HL-60/S4 (cell line): ENCODE data around the gene SMURF2.
"Not testable (repeated sequence)": the region's sequence is repeated elsewhere in the genome, so short reads cannot be mapped to it uniquely, and the experiment has no call there.

ENCODE experiments used
- in situ Hi-C: fragments of 300-500 bp; cut with MboI; formaldehyde crosslinking; loops from 2 replicates; pipeline ENCODE4 v1.14.3; 2022; ENCODE audit warnings: low sequenced_read_pairs

Gene SMURF2

GRCh38 chr17:64667807-64668721 lies 6.0 kb upstream of the SMURF2 start:
- in situ Hi-C loops = not testable (repeated sequence)

- in situ Hi-C loops = not testable (repeated sequence)
Measured at GRCh38 chr17:64664299-64664981, 2.3 kb upstream of the SMURF2 start.

- in situ Hi-C loops = not testable (repeated sequence)
Measured at GRCh38 chr17:64663836-64664235, 1.7 kb upstream of the SMURF2 start.

GRCh38 chr17:64662774-64663367 lies 764 bp upstream of the SMURF2 start:
- in situ Hi-C loops = no loop called here

- in situ Hi-C loops = no loop called here
Measured at GRCh38 chr17:64661726-64661975, 456 bp downstream of the SMURF2 start.

- in situ Hi-C loops = not testable (repeated sequence)
Measured at GRCh38 chr17:64660978-64661725, 955 bp downstream of the SMURF2 start.

GRCh38 chr17:64660195-64660977 lies 1.7 kb downstream of the SMURF2 start:
- in situ Hi-C loops = not testable (repeated sequence)

GRCh38 chr17:64658931-64659330 lies 3.2 kb downstream of the SMURF2 start:
- in situ Hi-C loops = no loop called here

- in situ Hi-C loops = no loop called here
Measured at GRCh38 chr17:64657610-64658125, 4.4 kb downstream of the SMURF2 start.

GRCh38 chr17:64655704-64656103 lies 6.4 kb downstream of the SMURF2 start:
- in situ Hi-C loops = no loop called here

GRCh38 chr17:64653985-64654355 lies 8.1 kb downstream of the SMURF2 start:
- in situ Hi-C loops = no loop called here

GRCh38 chr17:64653325-64653984 lies 8.7 kb downstream of the SMURF2 start:
- in situ Hi-C loops = no loop called here

GRCh38 chr17:64651889-64652288 lies 10.2 kb downstream of the SMURF2 start:
- in situ Hi-C loops = no loop called here

GRCh38 chr17:64648234-64648633 lies 13.9 kb downstream of the SMURF2 start:
- in situ Hi-C loops = loop anchor here (10.0 to 25.0 kb wide), 2 partner anchors 223 to 336 kb away; no protein-coding TSS in a partner anchor

- in situ Hi-C loops = loop anchor here (10.0 to 25.0 kb wide), 2 partner anchors 223 to 336 kb away; no protein-coding TSS in a partner anchor
Measured at GRCh38 chr17:64647817-64648216, 14.3 kb downstream of the SMURF2 start.

- in situ Hi-C loops = loop anchor here (25.0 kb wide), 1 partner anchor 327 kb away; no protein-coding TSS in a partner anchor
Measured at GRCh38 chr17:64639516-64639915, 22.6 kb downstream of the SMURF2 start.

- in situ Hi-C loops = loop anchor here (25.0 kb wide), 1 partner anchor 326 kb away; no protein-coding TSS in a partner anchor
Measured at GRCh38 chr17:64638552-64639203, 23.4 kb downstream of the SMURF2 start.

GRCh38 chr17:64635647-64636305 lies 26.3 kb downstream of the SMURF2 start:
- in situ Hi-C loops = loop anchor here (25.0 kb wide), 1 partner anchor 323 kb away; no protein-coding TSS in a partner anchor
